ENCODE measurements around the gene FAM193B. TPM values are rescaled to one million over a fixed set of nuclear protein-coding genes. Genes with fewer than 3 reads are reported as not detected.

FAM193B gene
- 23.8 to 35.4 TPM (median 30.9 TPM) in 5 replicates for total RNA-seq (2022; extraction: Qiagen RNA extraction; ENCODE audit: low read depth)

GRCh38 chr5:177554474-177555111 is at the start of gene FAM193B:
TSS of gene FAM193B (minus strand) at chr5:177554563. CDS start at chr5:177554458, 105 bp downstream.

GRCh38 chr5:177599731-177600507 is 45.6 kb upstream of the FAM193B start, which contains the start of gene B4GALT7:
TSS of gene B4GALT7 (plus strand) at chr5:177600132. CDS start at chr5:177600211, 79 bp downstream.

GRCh38 chr5:177592010-177592834 is 37.9 kb upstream of the FAM193B start, which contains the start of gene TMED9:
TSS of gene TMED9 (plus strand) at chr5:177592203. CDS start at chr5:177592215, 12 bp downstream.

GRCh38 chr5:177516601-177517568 is 37.5 kb downstream of the FAM193B start, which contains the start of gene DDX41:
TSS of gene DDX41 (minus strand) at chr5:177516961. CDS start at chr5:177516945, 16 bp downstream.

DNA sequence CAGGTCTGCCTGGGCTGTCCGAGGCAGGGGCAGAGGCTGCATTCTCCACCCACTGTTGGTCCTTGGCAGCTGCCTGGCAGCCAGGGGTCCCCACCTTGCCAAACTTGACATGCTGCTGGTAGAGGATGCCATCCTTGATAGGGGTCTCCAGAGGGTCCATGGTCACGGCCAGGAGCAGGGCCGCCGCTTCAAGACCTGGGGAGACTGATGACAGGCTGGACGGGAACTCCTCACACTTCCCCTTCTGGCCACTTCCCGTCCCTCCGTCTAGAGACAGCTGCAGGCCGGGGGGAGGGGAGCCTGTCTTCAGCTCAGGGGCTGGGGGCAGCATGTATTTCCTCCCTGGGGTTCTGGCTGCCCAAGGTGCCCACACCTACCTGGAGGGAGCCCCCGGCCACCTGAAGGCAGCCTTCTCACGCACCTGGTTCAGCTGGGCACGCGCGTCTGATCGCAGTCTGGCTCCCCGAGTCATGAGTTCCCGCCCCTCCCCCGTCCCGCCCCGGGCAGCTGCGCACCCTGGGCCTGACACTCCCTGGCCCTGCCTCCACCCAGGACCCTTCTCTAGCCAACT is 44.9 kb downstream of the FAM193B start, which contains the start of gene DOK3:
Gene DOK3 (minus strand): TSS at position 446 of the 571 bp plus-strand sequence. CDS start 286 bp downstream, at position 160.

GRCh38 chr5:177497292-177498012 is 56.9 kb downstream of the FAM193B start, which contains the start of gene PDLIM7:
TSS of gene PDLIM7 (minus strand) at chr5:177497604. CDS start at chr5:177496512, 1,092 bp downstream.

DNA sequence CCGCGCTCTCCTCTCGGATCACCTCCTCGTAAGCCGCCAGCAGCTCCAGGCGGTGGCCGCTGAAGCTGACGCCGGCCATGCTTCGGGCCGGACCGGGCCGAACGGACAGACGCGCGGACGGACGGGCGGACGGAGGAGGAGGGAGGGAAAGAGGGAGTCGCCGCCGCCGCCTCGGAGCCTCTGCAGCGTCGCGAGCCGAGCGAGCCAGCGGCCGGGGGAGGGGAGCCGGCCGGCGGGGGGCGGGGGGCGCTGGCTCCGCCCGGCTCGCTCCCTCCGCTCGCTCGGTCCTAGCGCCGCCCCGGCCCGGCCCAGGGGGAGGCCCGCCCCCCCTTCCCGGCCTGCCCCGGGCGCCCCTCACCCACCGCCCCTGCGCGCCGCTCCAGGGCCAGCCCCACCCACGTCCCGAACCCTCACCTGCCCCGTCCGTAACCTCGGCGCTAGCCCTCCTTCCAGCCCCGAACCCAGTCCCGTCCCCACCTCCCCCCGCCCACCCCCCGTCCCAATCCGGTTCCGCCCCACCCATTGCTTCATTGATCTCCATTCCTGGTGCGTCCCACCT is 80.8 kb downstream of the FAM193B start, which contains the start of gene DBN1:
Gene DBN1 (minus strand): TSS at position 192 of the 559 bp plus-strand sequence. CDS start 113 bp downstream, at position 79.

Other genes with a start within 250 kb of the FAM193B start
- gene MXD3, start 242.7 kb downstream of the FAM193B start, total RNA-seq (2022; extraction: Qiagen RNA extraction; ENCODE audit: low read depth) = 13.3 to 21.8 TPM (median 18.7 TPM) in 5 replicates
- 188 to 233 TPM (median 193 TPM) in 5 replicates for gene LMAN2, start 202.9 kb downstream of the FAM193B start, total RNA-seq (2022; extraction: Qiagen RNA extraction; ENCODE audit: low read depth)
- 3.0 to 8.2 TPM (median 6.2 TPM) in 5 replicates for gene RGS14, start 196.6 kb downstream of the FAM193B start, total RNA-seq (2022; extraction: Qiagen RNA extraction; ENCODE audit: low read depth)
- not detected in 5 replicates for gene SLC34A1, start 170.1 kb downstream of the FAM193B start, total RNA-seq (2022; extraction: Qiagen RNA extraction; ENCODE audit: low read depth)
- gene PFN3, start 153.9 kb downstream of the FAM193B start, total RNA-seq (2022; extraction: Qiagen RNA extraction; ENCODE audit: low read depth) = not detected in 5 replicates
- 13.4 to 26.6 TPM (median 21.8 TPM) in 5 replicates for gene F12, start 145.0 kb downstream of the FAM193B start, total RNA-seq (2022; extraction: Qiagen RNA extraction; ENCODE audit: low read depth)
- 19.5 to 27.2 TPM (median 23.5 TPM) in 5 replicates for gene GRK6, start 127.9 kb downstream of the FAM193B start, total RNA-seq (2022; extraction: Qiagen RNA extraction; ENCODE audit: low read depth)
- gene PRR7, start 107.7 kb downstream of the FAM193B start, total RNA-seq (2022; extraction: Qiagen RNA extraction; ENCODE audit: low read depth) = 14.4 to 39.0 TPM (median 34.3 TPM) in 5 replicates
- 54.2 to 72.8 TPM (median 63.0 TPM) in 5 replicates for gene DBN1, start 80.9 kb downstream of the FAM193B start, total RNA-seq (2022; extraction: Qiagen RNA extraction; ENCODE audit: low read depth)
- gene PDLIM7, start 57.0 kb downstream of the FAM193B start, total RNA-seq (2022; extraction: Qiagen RNA extraction; ENCODE audit: low read depth) = 75.2 to 112 TPM (median 99.1 TPM) in 5 replicates
- gene DOK3, start 44.7 kb downstream of the FAM193B start, total RNA-seq (2022; extraction: Qiagen RNA extraction; ENCODE audit: low read depth) = 3.4 to 6.8 TPM (median 4.7 TPM) in 5 replicates
- 106 to 129 TPM (median 119 TPM) in 5 replicates for gene DDX41, start 37.6 kb downstream of the FAM193B start, total RNA-seq (2022; extraction: Qiagen RNA extraction; ENCODE audit: low read depth)
- gene TMED9, start 37.6 kb upstream of the FAM193B start, total RNA-seq (2022; extraction: Qiagen RNA extraction; ENCODE audit: low read depth) = 277 to 298 TPM (median 279 TPM) in 5 replicates
- gene B4GALT7, start 45.6 kb upstream of the FAM193B start, total RNA-seq (2022; extraction: Qiagen RNA extraction; ENCODE audit: low read depth) = 21.4 to 30.9 TPM (median 26.5 TPM) in 5 replicates
- gene FAM153A, start 228.3 kb upstream of the FAM193B start, total RNA-seq (2022; extraction: Qiagen RNA extraction; ENCODE audit: low read depth) = not detected in 5 replicates

Measured in A549 treated with CpdA at 1 μM for 4 hours (cell line).